Astrocyte of the spinal cord (primary cell): ENCODE results near the gene DNAH1.

ENCODE experiments used
- DNase-seq: peaks from one replicate; pipeline ENCODE4 v3.0.0; 2011; ENCODE audit warnings: low read depth, low spot score
- H3K4me3 ChIP-seq: 2 replicates; pipeline ENCODE4 v1.5.1; 2011; ENCODE audit warnings: low read depth, mild to moderate bottlenecking, low read length, moderate library complexity
- CTCF ChIP-seq: IDR thresholded peaks from 2 replicates; pipeline ENCODE4 v1.5.1; 2012; ENCODE audit warnings: low read depth, mild to moderate bottlenecking, low read length, inconsistent platforms
- in situ Hi-C: cut with HindIII; loops from 2 replicates; pipeline ENCODE4 v1.10.0; 2017; ENCODE audit warnings: low sequenced_read_pairs

The DNAH1 gene

GRCh38 chr3:52401021-52401420 lies 84.9 kb downstream of the DNAH1 start:
- TF ChIP-seq CTCF = no peak
- H3K4me3 ChIP-seq = no peak overlapping the region
- in situ Hi-C loops = no loop called here

GRCh38 chr3:52401551-52401950 lies 85.4 kb downstream of the DNAH1 start:
- in situ Hi-C loops = no loop called here
- no peak for TF ChIP-seq CTCF
- H3K4me3 ChIP-seq = no peak overlapping the region
- DNase-seq = no peak

More at GRCh38 chr3:52401021-52401420, 84.9 kb downstream of the DNAH1 start:
- no peak for DNase-seq

GRCh38 chr3:52402101-52402521 lies 86.0 kb downstream of the DNAH1 start:
- no peak for TF ChIP-seq CTCF
- in situ Hi-C loops = no loop called here
- no peak overlapping the region for H3K4me3 ChIP-seq
- DNase-seq = no peak

- no peak for DNase-seq
- no peak for TF ChIP-seq CTCF
- no peak overlapping the region for H3K4me3 ChIP-seq
- in situ Hi-C loops = no loop called here
Observed at GRCh38 chr3:52402706-52403270, 86.7 kb downstream of the DNAH1 start.

GRCh38 chr3:52403271-52403841 lies 87.2 kb downstream of the DNAH1 start:
- no peak for TF ChIP-seq CTCF
- in situ Hi-C loops = no loop called here
- DNase-seq = no peak
- H3K4me3 ChIP-seq = no peak overlapping the region

- no peak for TF ChIP-seq CTCF
- in situ Hi-C loops = no loop called here
- H3K4me3 ChIP-seq = no peak overlapping the region
- no peak for DNase-seq
Observed at GRCh38 chr3:52403955-52404354, 87.8 kb downstream of the DNAH1 start.
